GM12864 (cell line): Measurements from ENCODE around the gene ZNF841.

ENCODE experiments used
- DNase-seq: peaks from one replicate; pipeline ENCODE4 v3.0.0-alpha.2; 2011; ENCODE audit warnings: low read depth
- H3K4me3 ChIP-seq: 2 replicates; pipeline ENCODE4 v1.5.1; 2011; ENCODE audit warnings: mild to moderate bottlenecking, low read depth, low read length, control low read depth
- TF ChIP-seq, protein P1 (sequence below): IDR thresholded peaks from 2 replicates; pipeline ENCODE4 v1.5.1; 2011; ENCODE audit warnings: low read depth, mild to moderate bottlenecking, moderate library complexity, low read length, control low read depth, inconsistent platforms; ENCODE audit errors: missing control alignments

ZNF841 gene

DNA sequence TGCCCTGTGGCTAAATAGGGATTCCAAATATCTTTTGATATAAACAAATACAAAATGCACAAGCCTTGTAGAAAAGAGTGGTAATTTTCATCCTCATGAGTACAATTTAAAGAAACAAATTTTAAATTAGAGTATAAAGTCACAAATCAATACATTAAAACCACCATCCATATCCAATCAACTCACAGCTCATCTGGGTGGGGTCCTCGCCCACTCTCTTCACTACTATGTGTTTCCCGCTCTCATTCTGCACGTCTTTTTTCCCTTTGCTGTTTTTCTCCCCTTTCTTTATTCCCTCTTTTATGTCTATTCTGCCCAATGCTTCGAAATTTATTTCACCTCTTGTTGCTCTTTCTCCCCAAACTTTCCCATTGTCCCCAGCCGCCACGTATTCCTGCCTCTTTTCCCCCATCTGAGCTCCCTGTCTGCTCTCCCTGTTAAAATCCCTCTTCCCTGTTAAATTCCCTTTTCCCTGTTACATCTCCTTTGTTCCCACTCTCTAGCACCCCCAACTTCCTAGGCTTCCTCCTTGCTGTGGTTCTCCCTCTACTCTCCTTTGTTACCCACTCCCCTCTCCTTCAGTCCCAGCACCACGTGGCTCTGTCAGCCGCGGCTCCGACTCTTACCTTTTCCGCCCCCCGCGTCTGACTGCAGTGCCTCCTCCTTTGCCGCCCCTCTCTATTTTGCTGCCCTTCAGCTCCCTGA, 42.9 kb upstream of the ZNF841 start:
- TF ChIP-seq, protein P1, sequence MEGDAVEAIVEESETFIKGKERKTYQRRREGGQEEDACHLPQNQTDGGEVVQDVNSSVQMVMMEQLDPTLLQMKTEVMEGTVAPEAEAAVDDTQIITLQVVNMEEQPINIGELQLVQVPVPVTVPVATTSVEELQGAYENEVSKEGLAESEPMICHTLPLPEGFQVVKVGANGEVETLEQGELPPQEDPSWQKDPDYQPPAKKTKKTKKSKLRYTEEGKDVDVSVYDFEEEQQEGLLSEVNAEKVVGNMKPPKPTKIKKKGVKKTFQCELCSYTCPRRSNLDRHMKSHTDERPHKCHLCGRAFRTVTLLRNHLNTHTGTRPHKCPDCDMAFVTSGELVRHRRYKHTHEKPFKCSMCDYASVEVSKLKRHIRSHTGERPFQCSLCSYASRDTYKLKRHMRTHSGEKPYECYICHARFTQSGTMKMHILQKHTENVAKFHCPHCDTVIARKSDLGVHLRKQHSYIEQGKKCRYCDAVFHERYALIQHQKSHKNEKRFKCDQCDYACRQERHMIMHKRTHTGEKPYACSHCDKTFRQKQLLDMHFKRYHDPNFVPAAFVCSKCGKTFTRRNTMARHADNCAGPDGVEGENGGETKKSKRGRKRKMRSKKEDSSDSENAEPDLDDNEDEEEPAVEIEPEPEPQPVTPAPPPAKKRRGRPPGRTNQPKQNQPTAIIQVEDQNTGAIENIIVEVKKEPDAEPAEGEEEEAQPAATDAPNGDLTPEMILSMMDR: no peak
- H3K4me3 ChIP-seq: peak overlapping the region; percentile 91
- no peak for DNase-seq

DNA sequence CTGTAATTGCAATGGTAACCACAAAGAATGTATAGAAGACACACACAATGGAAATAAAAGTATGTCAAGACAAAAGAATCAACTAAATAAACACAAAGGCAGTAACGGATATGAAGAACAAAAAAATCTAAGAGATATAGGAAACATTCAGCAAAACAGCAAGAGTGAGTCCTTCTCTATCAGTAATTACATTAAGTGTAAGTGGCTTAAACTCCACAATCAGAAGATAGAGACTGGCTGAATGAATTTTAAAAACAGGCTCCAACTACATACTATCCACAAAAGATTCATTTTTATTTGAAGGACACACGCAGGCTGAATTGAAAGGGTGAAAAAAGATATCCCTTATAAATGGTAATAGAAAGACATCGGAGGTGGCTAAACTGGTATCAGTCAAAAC, 24.7 kb upstream of the ZNF841 start:
- H3K4me3 ChIP-seq: no peak overlapping the region
- TF ChIP-seq, protein P1: no peak
- no peak for DNase-seq

DNA sequence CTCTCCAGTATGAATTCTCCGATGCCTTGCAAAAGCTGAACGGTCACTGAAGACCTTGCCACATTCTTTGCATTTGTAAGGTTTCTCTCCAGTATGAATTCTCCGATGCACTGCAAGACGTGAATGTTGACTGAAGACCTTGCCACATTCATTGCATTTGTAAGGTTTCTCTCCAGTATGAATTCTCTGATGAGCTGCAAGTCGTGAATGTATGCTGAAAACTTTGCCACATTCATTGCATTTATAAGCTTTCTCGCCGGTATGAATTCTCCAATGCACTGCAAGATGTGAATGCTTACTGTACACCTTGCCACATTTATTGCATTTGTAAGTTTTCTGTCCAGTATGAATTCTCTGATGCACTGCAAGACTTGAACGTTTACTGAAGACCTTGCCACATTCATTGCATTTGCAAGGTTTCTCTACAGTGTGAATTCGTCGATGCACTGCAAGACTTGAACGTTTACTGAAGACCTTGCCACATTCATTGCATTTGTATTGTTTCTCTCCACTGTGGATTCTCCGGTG, 20.0 kb upstream of the ZNF841 start:
- no peak for DNase-seq
- H3K4me3 ChIP-seq: no peak overlapping the region
- TF ChIP-seq, protein P1: no peak

DNA sequence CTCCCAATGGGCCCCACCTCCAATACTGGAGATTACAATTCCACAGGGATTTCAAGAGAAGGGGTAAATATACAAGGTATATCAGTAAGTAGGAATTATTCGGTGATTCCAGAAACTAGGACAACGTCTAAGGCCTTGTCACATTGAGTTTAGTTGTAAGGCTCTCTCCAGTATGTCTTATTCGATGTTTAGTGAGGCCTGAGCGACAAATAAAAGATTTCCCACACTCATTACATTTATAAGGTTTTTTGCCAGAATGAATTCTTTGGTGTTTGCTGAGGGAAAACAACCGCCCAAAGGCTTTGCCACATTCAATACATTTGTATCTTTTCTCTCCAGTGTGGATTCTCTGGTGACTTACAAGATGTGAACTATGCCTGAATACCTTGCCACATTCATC, 19.1 kb upstream of the ZNF841 start:
- H3K4me3 ChIP-seq: no peak overlapping the region
- DNase-seq: no peak
- TF ChIP-seq, protein P1: no peak

DNA sequence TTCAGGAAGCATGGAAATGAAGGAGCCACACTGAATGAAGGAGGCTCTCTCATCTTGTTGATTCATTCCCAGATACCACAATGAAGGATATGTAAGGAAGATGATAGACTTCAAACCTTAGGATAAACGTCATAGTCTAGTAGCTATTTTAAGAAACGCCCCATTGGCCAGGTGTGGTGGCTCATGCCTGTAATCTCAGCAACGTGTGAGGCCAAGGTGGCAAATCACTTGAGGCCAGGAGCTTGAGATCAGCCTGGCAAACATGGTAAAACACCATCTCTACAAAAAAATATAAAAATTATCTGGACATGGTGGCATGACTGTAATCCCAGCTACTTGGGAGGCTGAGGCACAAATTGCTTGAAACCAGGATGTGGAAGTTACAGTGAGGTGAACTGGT, 17.1 kb upstream of the ZNF841 start:
- H3K4me3 ChIP-seq: no peak overlapping the region
- TF ChIP-seq, protein P1: no peak
- no peak for DNase-seq

DNA sequence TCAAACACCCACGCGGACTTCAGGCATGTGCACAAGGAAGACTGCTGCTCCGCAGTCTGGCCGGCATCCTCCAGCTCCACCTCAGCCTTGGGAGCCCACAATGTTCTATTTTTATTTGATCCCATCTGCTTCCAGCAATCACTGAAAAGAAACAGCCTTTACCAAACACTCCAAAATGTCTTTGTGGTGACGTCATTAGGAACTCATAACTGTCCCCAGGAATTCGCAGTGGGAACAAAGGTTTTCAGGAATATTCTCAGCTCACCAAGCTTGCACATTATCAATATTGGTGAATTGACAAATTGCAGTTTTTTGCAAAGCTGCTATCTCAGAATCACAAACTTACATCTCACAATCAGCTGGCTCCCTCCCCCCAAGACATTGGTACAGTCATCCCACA, 15.2 kb upstream of the ZNF841 start:
- no peak for DNase-seq
- TF ChIP-seq, protein P1: no peak
- no peak overlapping the region for H3K4me3 ChIP-seq

DNA sequence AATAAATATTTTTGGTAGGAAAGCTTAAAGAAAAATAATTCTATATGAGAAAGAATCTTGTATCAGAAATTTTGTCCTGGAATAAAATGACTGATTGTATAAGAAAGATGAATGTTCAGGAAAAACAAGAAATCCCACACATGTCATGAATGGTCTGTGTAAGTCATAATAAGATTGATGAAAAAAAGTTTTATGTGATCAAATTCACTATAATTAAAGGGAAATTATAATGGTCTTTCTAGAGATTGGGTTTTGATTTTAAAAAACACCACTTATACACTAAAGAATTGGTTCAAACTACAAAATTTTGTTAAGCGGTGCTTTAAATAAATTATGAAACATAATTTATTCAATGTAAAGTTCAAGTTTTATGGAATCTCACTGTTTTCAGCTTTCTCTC, 7.2 kb upstream of the ZNF841 start:
- DNase-seq: no peak
- H3K4me3 ChIP-seq: no peak overlapping the region
- TF ChIP-seq, protein P1: no peak
